GM23338 (cell line): ENCODE measurements around the gene CCNA2. TPM values are rescaled to one million over a fixed set of nuclear protein-coding genes. Genes with fewer than 3 reads are reported as not detected.

ENCODE experiments used
- ATAC-seq: fragments of 200-7000 bp; cut with Tn5 transposase; 3 replicates; pipeline ENCODE4 v1.9.1; 2020
- DNase-seq: peaks from one replicate; pipeline ENCODE4 v3.0.0-alpha.2; 2015; ENCODE audit warnings: low spot score
- H2AFZ ChIP-seq: fragments of 200-600 bp; sonication (generic); 2 replicates; pipeline ENCODE4 v1.8.0; 2016; ENCODE audit warnings: antibody characterized with exemption, mild to moderate bottlenecking, moderate library complexity
- H3F3A ChIP-seq: fragments of 200-600 bp; sonication (generic); replicated peaks from 2 replicates; pipeline ENCODE4 v1.8.0; 2017; ENCODE audit warnings: antibody characterized with exemption, mixed run types, low read depth
- H3K27ac ChIP-seq: fragments of 200-600 bp; sonication (generic); 2 replicates; pipeline ENCODE4 v1.6.1; 2016; ENCODE audit warnings: low read depth
- H3K27me3 ChIP-seq: fragments of 200-600 bp; sonication (generic); 2 replicates; pipeline ENCODE4 v1.8.0; 2016; ENCODE audit warnings: mild to moderate bottlenecking, mixed run types, moderate library complexity; ENCODE audit not compliant: insufficient read depth
- H3K36me3 ChIP-seq: fragments of 200-600 bp; sonication (generic); 2 replicates; pipeline ENCODE4 v1.8.0; 2016; ENCODE audit warnings: mild to moderate bottlenecking; ENCODE audit not compliant: insufficient read depth
- H3K4me1 ChIP-seq: fragments of 200-600 bp; sonication (generic); 2 replicates; pipeline ENCODE4 v1.8.0; 2016; ENCODE audit warnings: mild to moderate bottlenecking, moderate library complexity; ENCODE audit not compliant: insufficient read depth
- H3K4me2 ChIP-seq: fragments of 200-600 bp; sonication (generic); 2 replicates; pipeline ENCODE4 v1.7.1; 2017; ENCODE audit warnings: mixed run types
- H3K4me3 ChIP-seq: fragments of 200-600 bp; sonication (generic); 2 replicates; pipeline ENCODE4 v1.6.1; 2016; ENCODE audit warnings: mixed run types
- H3K79me2 ChIP-seq: fragments of 200-600 bp; sonication (generic); replicated peaks from 2 replicates; pipeline ENCODE4 v1.8.0; 2017; ENCODE audit warnings: mild to moderate bottlenecking; ENCODE audit not compliant: insufficient read depth
- H3K9me2 ChIP-seq: fragments of 200-600 bp; sonication (generic); 2 replicates; pipeline ENCODE4 v1.8.0; 2017; ENCODE audit not compliant: insufficient read depth
- H4K20me1 ChIP-seq: fragments of 200-600 bp; sonication (generic); replicated peaks from 2 replicates; pipeline ENCODE4 v1.8.0; 2017; ENCODE audit warnings: mild to moderate bottlenecking; ENCODE audit not compliant: insufficient read depth
- H3K27ac Mint-ChIP-seq: 2 replicates; pipeline ENCODE4 v1.8.0; 2020; ENCODE audit warnings: inconsistent platforms, mild to moderate bottlenecking, moderate library complexity, mixed read lengths
- H3K27me3 Mint-ChIP-seq: 3 replicates; pipeline ENCODE4 v1.8.0; 2022; ENCODE audit warnings: low read depth, mild to moderate bottlenecking, moderate library complexity, mixed read lengths, inconsistent platforms; ENCODE audit not compliant: insufficient read depth, poor library complexity
- H3K36me3 Mint-ChIP-seq: 3 replicates; pipeline ENCODE4 v1.8.0; 2021; ENCODE audit warnings: low read depth, mild to moderate bottlenecking, inconsistent platforms, moderate library complexity, mixed read lengths
- H3K4me1 Mint-ChIP-seq: 3 replicates; pipeline ENCODE4 v1.8.0; 2020; ENCODE audit warnings: mild to moderate bottlenecking, inconsistent platforms, mixed read lengths
- H3K4me3 Mint-ChIP-seq: 3 replicates; pipeline ENCODE4 v1.8.0; 2021; ENCODE audit warnings: moderate library complexity, mild to moderate bottlenecking, inconsistent platforms, mixed read lengths
- H3K9me3 Mint-ChIP-seq: 3 replicates; pipeline ENCODE4 v1.8.0; 2020; ENCODE audit warnings: moderate library complexity, mild to moderate bottlenecking, inconsistent platforms, mixed read lengths
- CREB1 ChIP-seq: fragments of 250-450 bp; sonication (Bioruptor Pico); IDR thresholded peaks from 2 replicates; pipeline ENCODE4 v1.5.0; 2020; ENCODE audit warnings: low read depth, mild to moderate bottlenecking, moderate library complexity
- ETS1 ChIP-seq: IDR thresholded peaks from 2 replicates; pipeline ENCODE4 v1.6.1; 2016; ENCODE audit warnings: antibody characterized with exemption
- EZH2 ChIP-seq: fragments of 200-600 bp; sonication (generic); IDR thresholded peaks from one replicate; pipeline ENCODE4 v1.8.0; 2017; ENCODE audit warnings: antibody characterized with exemption, mild to moderate bottlenecking, low read depth; ENCODE audit not compliant: unreplicated experiment
- EZH2phosphoT487 ChIP-seq: fragments of 200-600 bp; sonication (generic); IDR thresholded peaks from one replicate; pipeline ENCODE4 v1.8.1; 2018; ENCODE audit warnings: antibody characterized with exemption; ENCODE audit not compliant: unreplicated experiment
- JUNB ChIP-seq: IDR thresholded peaks from one replicate; pipeline ENCODE4 v1.6.1; 2016; ENCODE audit warnings: antibody characterized with exemption; ENCODE audit not compliant: unreplicated experiment
- NANOG ChIP-seq: IDR thresholded peaks from 2 replicates; pipeline ENCODE4 v1.6.1; 2016; ENCODE audit warnings: antibody characterized with exemption, borderline replicate concordance
- POLR2AphosphoS5 ChIP-seq: IDR thresholded peaks from 2 replicates; pipeline ENCODE4 v1.6.1; 2016; ENCODE audit warnings: antibody characterized with exemption, low read depth
- STAT1 ChIP-seq: IDR thresholded peaks from one replicate; pipeline ENCODE4 v1.6.1; 2016; ENCODE audit warnings: antibody characterized with exemption; ENCODE audit not compliant: unreplicated experiment
- ZNF114 ChIP-seq: fragments of 250-450 bp; sonication (Bioruptor Pico); IDR thresholded peaks from 2 replicates; pipeline ENCODE4 v1.5.0; 2020; ENCODE audit warnings: mild to moderate bottlenecking, moderate library complexity
- ZNF331 ChIP-seq: fragments of 250-450 bp; sonication (Bioruptor Pico); IDR thresholded peaks from 2 replicates; pipeline ENCODE4 v1.5.0; 2020; ENCODE audit warnings: low read depth, mild to moderate bottlenecking, moderate library complexity
- polyA plus RNA-seq: library from polyadenylated mRNA; unstranded; fragments of >200 nt; fragmentation: Nextera tagmentation; extraction: Ambion mirVana; gene quantifications from 2 replicates; pipeline ENCODE4 v1.2.1, GENCODE V29; 2016
- total RNA-seq: library from RNA; depleted of rRNA; stranded (reverse); fragments of >200 nt; shearing (Covaris generic); gene quantifications from 2 replicates; pipeline ENCODE4 v1.2.3, GENCODE V29; 2014
- TF ChIP-seq, protein P1 (sequence below): fragments of 250-450 bp; sonication (Bioruptor Pico); IDR thresholded peaks from 2 replicates; pipeline ENCODE4 v1.5.0; 2020; ENCODE audit warnings: mild to moderate bottlenecking, moderate library complexity

CCNA2 gene
- total and polyA plus RNA-seq, 2 experiments from 2014 or later: 60.5 to 160 TPM

GRCh38 chr4:121806411-121806810 lies 17.3 kb downstream of the CCNA2 start:
- Mint-ChIP-seq H3K27ac (no peak overlapping the region), H3K9me3 (no peaks in the 10 kb centered on the region), H3K27me3 (peaks cover 3% of the 10 kb centered on the region), H3K4me3 (no peak overlapping the region), H3K4me1 (peaks cover 9% of the 10 kb centered on the region; the same call in 2 of the 3 replicates), H3K36me3 (peaks cover 82% of the 10 kb centered on the region)
- no peak overlapping the region for H3K4me2 ChIP-seq
- no peaks in the 10 kb centered on the region for H3K9me2 ChIP-seq
- H3K4me1 ChIP-seq: no peaks in the 10 kb centered on the region
- no peak overlapping the region for H3K4me3 ChIP-seq
- H3K27me3 ChIP-seq: no peaks in the 10 kb centered on the region
- H2AFZ ChIP-seq: no peak overlapping the region
- 0 out of 2 replicates have a peak, but pooled peaks cover 20% of the 10 kb centered on the region for H4K20me1 ChIP-seq
- TF ChIP-seq CREB1 (CRISPR knock-in tag) (no peak), JUNB (no peak), STAT1 (no peak), EZH2 (no peak), NANOG (no peak), ZNF331 (no peak), EZH2phosphoT487 (no peak), ETS1 (no peak)
- peaks cover 73% of the 10 kb centered on the region for H3K36me3 ChIP-seq
- no peak for DNase-seq
- no peaks in the 10 kb centered on the region for H3F3A ChIP-seq
- peaks cover 26% of the 10 kb centered on the region for H3K79me2 ChIP-seq
- no peak overlapping the region for H3K27ac ChIP-seq
- no peak for ATAC-seq

- H3K4me1 Mint-ChIP-seq: peaks cover 19% of the 10 kb centered on the region; the same call in 2 of the 3 replicates
- peak overlapping the region; percentile 97 for H3K27ac Mint-ChIP-seq
- TF ChIP-seq NANOG (no peak), ETS1 (no peak), POLR2AphosphoS5 (no peak), ZNF331 (no peak), JUNB (no peak), EZH2 (no peak), ZNF114 (CRISPR knock-in tag) (no peak), STAT1 (no peak), CREB1 (CRISPR knock-in tag) (no peak), EZH2phosphoT487 (no peak)
- TF ChIP-seq, protein P1, sequence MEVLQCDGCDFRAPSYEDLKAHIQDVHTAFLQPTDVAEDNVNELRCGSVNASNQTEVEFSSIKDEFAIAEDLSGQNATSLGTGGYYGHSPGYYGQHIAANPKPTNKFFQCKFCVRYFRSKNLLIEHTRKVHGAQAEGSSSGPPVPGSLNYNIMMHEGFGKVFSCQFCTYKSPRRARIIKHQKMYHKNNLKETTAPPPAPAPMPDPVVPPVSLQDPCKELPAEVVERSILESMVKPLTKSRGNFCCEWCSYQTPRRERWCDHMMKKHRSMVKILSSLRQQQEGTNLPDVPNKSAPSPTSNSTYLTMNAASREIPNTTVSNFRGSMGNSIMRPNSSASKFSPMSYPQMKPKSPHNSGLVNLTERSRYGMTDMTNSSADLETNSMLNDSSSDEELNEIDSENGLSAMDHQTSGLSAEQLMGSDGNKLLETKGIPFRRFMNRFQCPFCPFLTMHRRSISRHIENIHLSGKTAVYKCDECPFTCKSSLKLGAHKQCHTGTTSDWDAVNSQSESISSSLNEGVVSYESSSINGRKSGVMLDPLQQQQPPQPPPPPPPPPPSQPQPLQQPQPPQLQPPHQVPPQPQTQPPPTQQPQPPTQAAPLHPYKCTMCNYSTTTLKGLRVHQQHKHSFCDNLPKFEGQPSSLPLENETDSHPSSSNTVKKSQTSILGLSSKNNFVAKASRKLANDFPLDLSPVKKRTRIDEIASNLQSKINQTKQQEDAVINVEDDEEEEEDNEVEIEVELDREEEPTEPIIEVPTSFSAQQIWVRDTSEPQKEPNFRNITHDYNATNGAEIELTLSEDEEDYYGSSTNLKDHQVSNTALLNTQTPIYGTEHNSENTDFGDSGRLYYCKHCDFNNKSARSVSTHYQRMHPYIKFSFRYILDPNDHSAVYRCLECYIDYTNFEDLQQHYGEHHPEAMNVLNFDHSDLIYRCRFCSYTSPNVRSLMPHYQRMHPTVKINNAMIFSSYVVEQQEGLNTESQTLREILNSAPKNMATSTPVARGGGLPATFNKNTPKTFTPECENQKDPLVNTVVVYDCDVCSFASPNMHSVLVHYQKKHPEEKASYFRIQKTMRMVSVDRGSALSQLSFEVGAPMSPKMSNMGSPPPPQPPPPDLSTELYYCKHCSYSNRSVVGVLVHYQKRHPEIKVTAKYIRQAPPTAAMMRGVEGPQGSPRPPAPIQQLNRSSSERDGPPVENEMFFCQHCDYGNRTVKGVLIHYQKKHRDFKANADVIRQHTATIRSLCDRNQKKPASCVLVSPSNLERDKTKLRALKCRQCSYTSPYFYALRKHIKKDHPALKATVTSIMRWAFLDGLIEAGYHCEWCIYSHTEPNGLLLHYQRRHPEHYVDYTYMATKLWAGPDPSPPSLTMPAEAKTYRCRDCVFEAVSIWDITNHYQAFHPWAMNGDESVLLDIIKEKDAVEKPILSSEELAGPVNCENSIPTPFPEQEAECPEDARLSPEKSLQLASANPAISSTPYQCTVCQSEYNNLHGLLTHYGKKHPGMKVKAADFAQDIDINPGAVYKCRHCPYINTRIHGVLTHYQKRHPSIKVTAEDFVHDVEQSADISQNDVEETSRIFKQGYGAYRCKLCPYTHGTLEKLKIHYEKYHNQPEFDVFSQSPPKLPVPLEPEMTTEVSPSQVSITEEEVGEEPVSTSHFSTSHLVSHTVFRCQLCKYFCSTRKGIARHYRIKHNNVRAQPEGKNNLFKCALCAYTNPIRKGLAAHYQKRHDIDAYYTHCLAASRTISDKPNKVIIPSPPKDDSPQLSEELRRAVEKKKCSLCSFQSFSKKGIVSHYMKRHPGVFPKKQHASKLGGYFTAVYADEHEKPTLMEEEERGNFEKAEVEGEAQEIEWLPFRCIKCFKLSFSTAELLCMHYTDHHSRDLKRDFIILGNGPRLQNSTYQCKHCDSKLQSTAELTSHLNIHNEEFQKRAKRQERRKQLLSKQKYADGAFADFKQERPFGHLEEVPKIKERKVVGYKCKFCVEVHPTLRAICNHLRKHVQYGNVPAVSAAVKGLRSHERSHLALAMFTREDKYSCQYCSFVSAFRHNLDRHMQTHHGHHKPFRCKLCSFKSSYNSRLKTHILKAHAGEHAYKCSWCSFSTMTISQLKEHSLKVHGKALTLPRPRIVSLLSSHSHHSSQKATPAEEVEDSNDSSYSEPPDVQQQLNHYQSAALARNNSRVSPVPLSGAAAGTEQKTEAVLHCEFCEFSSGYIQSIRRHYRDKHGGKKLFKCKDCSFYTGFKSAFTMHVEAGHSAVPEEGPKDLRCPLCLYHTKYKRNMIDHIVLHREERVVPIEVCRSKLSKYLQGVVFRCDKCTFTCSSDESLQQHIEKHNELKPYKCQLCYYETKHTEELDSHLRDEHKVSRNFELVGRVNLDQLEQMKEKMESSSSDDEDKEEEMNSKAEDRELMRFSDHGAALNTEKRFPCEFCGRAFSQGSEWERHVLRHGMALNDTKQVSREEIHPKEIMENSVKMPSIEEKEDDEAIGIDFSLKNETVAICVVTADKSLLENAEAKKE (CRISPR knock-in tag): no peak
Measured at GRCh38 chr4:121801715-121802075, 22.0 kb downstream of the CCNA2 start.

More at GRCh38 chr4:121801715-121802075, 22.0 kb downstream of the CCNA2 start:
- no peaks in the 10 kb centered on the region for H3K9me2 ChIP-seq
- peaks cover 47% of the 10 kb centered on the region for H3K36me3 Mint-ChIP-seq
- H3K79me2 ChIP-seq: peaks cover 28% of the 10 kb centered on the region
- H3K36me3 ChIP-seq: peaks cover 34% of the 10 kb centered on the region
- peak overlapping the region; percentile 65; the same call in 1 of the 2 replicates for H3K27ac ChIP-seq
- H3K4me3 ChIP-seq: peak overlapping the region; percentile 73
- H3K27me3 ChIP-seq: no peaks in the 10 kb centered on the region
- DNase-seq: no peak
- no peaks in the 10 kb centered on the region; the same call in 1 of the 2 replicates for H3K4me1 ChIP-seq
- peak overlapping the region; percentile 86 for H3K4me2 ChIP-seq
- H3K27me3 Mint-ChIP-seq: peaks cover 9% of the 10 kb centered on the region
- no peak overlapping the region for H2AFZ ChIP-seq
- H3K4me3 Mint-ChIP-seq: peak overlapping the region; percentile 98
- no peaks in the 10 kb centered on the region for H3F3A ChIP-seq
- H3K9me3 Mint-ChIP-seq: no peaks in the 10 kb centered on the region
- H4K20me1 ChIP-seq: 0 out of 2 replicates have a peak, but pooled peaks cover 9% of the 10 kb centered on the region
- ATAC-seq: no peak
